HepG2 (cell line): Measurements from ENCODE around the gene STK38L. TPM values are rescaled to one million over a fixed set of nuclear protein-coding genes. Genes with fewer than 3 reads are reported as not detected.

Source experiments
- ATAC-seq: fragments of 200-7000 bp; cut with Tn5 transposase; 3 replicates; pipeline ENCODE4 v1.9.1; 2020; ENCODE audit warnings: mild to moderate bottlenecking, moderate library complexity
- BruUV-seq: library from RNA; stranded (reverse); fragments of 400-500 nt; replicated peaks from 2 replicates; lab custom pipeline; 2021; lab: Mats Ljungman, UMichigan
- CTCF ChIA-PET: fragments of 300-600 bp; formaldehyde crosslinking; extraction: SDS; loops from one replicate; lab custom pipeline; 2021; ENCODE audit warnings: low total read pairs, inconsistent platforms, low intra/inter-chr PET ratio; lab: Yijun Ruan, JAX
- POLR2A ChIA-PET: fragments of 350-600 bp; sonication (Branson Sonifier 250); formaldehyde crosslinking; loops from one replicate; lab custom pipeline; 2020; ENCODE audit warnings: antibody characterized with exemption, inconsistent platforms; lab: Yijun Ruan, JAX
- DNase-seq: peaks from one replicate; pipeline ENCODE4 v3.0.0-alpha.2; 2015; ENCODE audit warnings: low spot score
- FAIRE-seq: peaks from 3 replicates; lab custom pipeline; 2011; peaks lifted over from hg19 to GRCh38; lab: Jason Lieb, UNC
- H2AFZ ChIP-seq: one replicate; pipeline ENCODE4 v1.6.1; 2011; ENCODE audit warnings: low read length, inconsistent platforms
- H3K27ac ChIP-seq: fragments of 300-600 bp; 3 replicates; pipeline ENCODE4 v1.8.0; 2011; ENCODE audit warnings: mixed run types, mild to moderate bottlenecking, mixed read lengths, low read length, inconsistent platforms; ENCODE audit not compliant: insufficient read depth; ENCODE audit errors: extremely low read length
- H3K27me3 ChIP-seq, 2 experiments: fragments of 200-600 bp in 1 of 2; 2 replicates in 1 of 2; 3 replicates in 1 of 2; pipeline versions ENCODE4 v1.6.0 to v1.8.0; 2011; ENCODE audit warnings: low read length in 2 of 2, mild to moderate bottlenecking in 2 of 2, moderate library complexity in 2 of 2, inconsistent platforms in 1 of 2; ENCODE audit not compliant: insufficient read depth in 2 of 2, control insufficient read depth in 1 of 2
- H3K36me3 ChIP-seq, 2 experiments: fragments of 200-600 bp in 1 of 2; replicated peaks in 1 of 2; 2 replicates in 1 of 2; 3 replicates in 1 of 2; pipeline versions ENCODE4 v1.5.1 to v1.8.0; 2011; ENCODE audit warnings: low read length in 2 of 2, inconsistent platforms in 1 of 2; ENCODE audit not compliant: insufficient read depth in 2 of 2, control insufficient read depth in 1 of 2
- H3K4me1 ChIP-seq: 2 replicates; pipeline ENCODE4 v1.5.1; 2012; ENCODE audit warnings: low read length, inconsistent platforms; ENCODE audit not compliant: insufficient read depth
- H3K4me2 ChIP-seq: 2 replicates; pipeline ENCODE4 v1.6.0; 2011; ENCODE audit warnings: low read depth, low read length, inconsistent platforms
- H3K4me3 ChIP-seq, 3 experiments: fragments of 200-600 bp in 1 of 3; sonication (generic), shearing (Covaris generic) in 1 of 3; replicated peaks in 1 of 3; 2 replicates each; pipeline ENCODE4 v1.5.1; 2011 to 2016; ENCODE audit warnings: low read length in 3 of 3, inconsistent platforms in 2 of 3, low read depth in 2 of 3, mild to moderate bottlenecking in 2 of 3, control low read depth in 1 of 3, mixed read lengths in 1 of 3; ENCODE audit not compliant: insufficient read depth in 1 of 3
- H3K79me2 ChIP-seq: one replicate; pipeline ENCODE4 v1.6.1; 2011; ENCODE audit warnings: low read length, inconsistent platforms; ENCODE audit not compliant: insufficient read depth
- H3K9ac ChIP-seq: 2 replicates; pipeline ENCODE4 v1.6.0; 2011; ENCODE audit warnings: mild to moderate bottlenecking, low read depth, low read length, inconsistent platforms; ENCODE audit not compliant: insufficient read depth
- H3K9me3 ChIP-seq: 2 replicates; pipeline ENCODE4 v1.5.1; 2012; ENCODE audit warnings: mild to moderate bottlenecking, low read length
- H4K20me1 ChIP-seq: 2 replicates; pipeline ENCODE4 v1.6.0; 2011; ENCODE audit warnings: inconsistent platforms, mild to moderate bottlenecking, low read length, moderate library complexity; ENCODE audit not compliant: insufficient read depth
- ATF4 ChIP-seq, 2 experiments: fragments of 450-650 bp in 1 of 2; sonication (generic) in 1 of 2; formaldehyde crosslinking; IDR thresholded peaks; 2 replicates each; pipeline versions ENCODE4 v1.5.0 to v1.8.0; 2020 to 2022; ENCODE audit warnings: mild to moderate bottlenecking in 1 of 2, missing genetic modification reagents in 1 of 2
- CSRNP1 ChIP-seq: sonication (generic); formaldehyde crosslinking; IDR thresholded peaks from 2 replicates; pipeline ENCODE4 v1.8.1; 2023; ENCODE audit warnings: mild to moderate bottlenecking, missing genetic modification reagents
- EHMT2 ChIP-seq: fragments of 200-600 bp; sonication (generic); IDR thresholded peaks from 2 replicates; pipeline ENCODE4 v1.7.0; 2017; ENCODE audit warnings: antibody characterized with exemption, low read depth, low read length, borderline replicate concordance
- ELF1 ChIP-seq: sonication (generic); formaldehyde crosslinking; IDR thresholded peaks from 2 replicates; pipeline ENCODE4 v1.4.0; 2020; ENCODE audit warnings: missing genetic modification reagents
- GZF1 ChIP-seq: sonication (generic); formaldehyde crosslinking; IDR thresholded peaks from 2 replicates; pipeline ENCODE4 v1.5.1; 2020; ENCODE audit warnings: mild to moderate bottlenecking, missing genetic modification reagents
- MBD4 ChIP-seq: IDR thresholded peaks from 2 replicates; pipeline ENCODE4 v1.6.1; 2012; ENCODE audit warnings: low read length, inconsistent platforms, borderline replicate concordance
- MBNL3 ChIP-seq: fragments of 250-450 bp; sonication (Bioruptor Pico); conservative IDR thresholded peaks from 2 replicates; pipeline ENCODE4 v1.8.0; 2022; ENCODE audit warnings: mild to moderate bottlenecking, inconsistent platforms
- MED8 ChIP-seq: sonication (generic); formaldehyde crosslinking; IDR thresholded peaks from 2 replicates; pipeline ENCODE4 v1.8.1; 2023; ENCODE audit warnings: mild to moderate bottlenecking, missing genetic modification reagents; ENCODE audit not compliant: insufficient replicate concordance
- PAF1 ChIP-seq: IDR thresholded peaks from 2 replicates; pipeline ENCODE4 v1.6.1; 2016; ENCODE audit warnings: missing genetic modification reagents, missing compliant biosample characterization
- RAD51 ChIP-seq: fragments of 450-650 bp; IDR thresholded peaks from 2 replicates; pipeline ENCODE4 v1.6.1; 2016; ENCODE audit warnings: borderline replicate concordance
- RELA ChIP-seq: sonication (generic); formaldehyde crosslinking; IDR thresholded peaks from 2 replicates; pipeline ENCODE4 v1.4.0; 2020; ENCODE audit warnings: missing genetic modification reagents
- USF2 ChIP-seq, 2 experiments: sonication (generic) in 1 of 2; formaldehyde crosslinking in 1 of 2; IDR thresholded peaks; 2 replicates each; pipeline versions ENCODE4 v1.5.1 to v1.6.1; 2011 to 2020; ENCODE audit warnings: borderline replicate concordance in 1 of 2, low read depth in 1 of 2, low read length in 1 of 2, mild to moderate bottlenecking in 1 of 2, missing genetic modification reagents in 1 of 2, moderate library complexity in 1 of 2
- ZNF124 ChIP-seq: sonication (generic); formaldehyde crosslinking; IDR thresholded peaks from 2 replicates; pipeline ENCODE4 v1.4.0; 2020; ENCODE audit warnings: missing genetic modification reagents
- ZNF337 ChIP-seq: sonication (generic); formaldehyde crosslinking; IDR thresholded peaks from 2 replicates; pipeline ENCODE4 v1.5.1; 2020; ENCODE audit warnings: missing genetic modification reagents, low read depth, mild to moderate bottlenecking, borderline replicate concordance
- WGBS: methylation state at CpG from one replicate; pipeline ENCODE4 v1.1.6; 2017; ENCODE audit warnings: low lambda C conversion rate; 5-methylcytosine and 5-hydroxymethylcytosine counted together
- in situ Hi-C: cut with HindIII; loops from 2 replicates; pipeline ENCODE4 v1.10.0; 2017; ENCODE audit warnings: low pct_unique_long_range_greater_than_20kb; ENCODE audit not compliant: extremely low pct_ligation_motif_present
- intact Hi-C: fragments of 100-400 bp; cut with micrococcal nuclease; formaldehyde crosslinking; loops from one replicate; pipeline ENCODE4 v1.10.0; 2022; ENCODE audit not compliant: unreplicated experiment
- polyA plus RNA-seq, 8 experiments: library from polyadenylated mRNA; depleted of rRNA in 3 of 8; stranded (reverse) in 7 of 8; unstranded in 1 of 8; fragments of >200 nt; fragmentation: Illumina TruSeq in 4 of 8; extraction: Trizol in 4 of 8; gene quantifications; 2 replicates each; pipeline versions ENCODE4 v1.2.1 to v1.2.3, GENCODE V29; 2011 to 2016; ENCODE audit warnings: low read depth in 4 of 8, missing spikeins in 1 of 8, mixed read lengths in 1 of 8; ENCODE audit not compliant: insufficient read depth in 1 of 8
- total RNA-seq, 5 experiments: library from RNA; depleted of rRNA; stranded (reverse); fragments of >200 nt; fragmentation: Illumina TruSeq; extraction: Trizol; gene quantifications; 2 replicates each; pipeline ENCODE4 v1.2.3, GENCODE V29; 2016; ENCODE audit warnings: low read depth in 1 of 5
- TF ChIP-seq, protein P1 (sequence below): sonication (generic); formaldehyde crosslinking; IDR thresholded peaks from 2 replicates; pipeline ENCODE4 v1.4.0; 2020; ENCODE audit warnings: mild to moderate bottlenecking, low read depth, missing genetic modification reagents

STK38L gene
- total and polyA plus RNA-seq, 2 of the 13 experiments (the other 11 are each of a cell fraction or from before 2014, with no cell fraction given), result 6.1 to 26.4 TPM

DNA sequence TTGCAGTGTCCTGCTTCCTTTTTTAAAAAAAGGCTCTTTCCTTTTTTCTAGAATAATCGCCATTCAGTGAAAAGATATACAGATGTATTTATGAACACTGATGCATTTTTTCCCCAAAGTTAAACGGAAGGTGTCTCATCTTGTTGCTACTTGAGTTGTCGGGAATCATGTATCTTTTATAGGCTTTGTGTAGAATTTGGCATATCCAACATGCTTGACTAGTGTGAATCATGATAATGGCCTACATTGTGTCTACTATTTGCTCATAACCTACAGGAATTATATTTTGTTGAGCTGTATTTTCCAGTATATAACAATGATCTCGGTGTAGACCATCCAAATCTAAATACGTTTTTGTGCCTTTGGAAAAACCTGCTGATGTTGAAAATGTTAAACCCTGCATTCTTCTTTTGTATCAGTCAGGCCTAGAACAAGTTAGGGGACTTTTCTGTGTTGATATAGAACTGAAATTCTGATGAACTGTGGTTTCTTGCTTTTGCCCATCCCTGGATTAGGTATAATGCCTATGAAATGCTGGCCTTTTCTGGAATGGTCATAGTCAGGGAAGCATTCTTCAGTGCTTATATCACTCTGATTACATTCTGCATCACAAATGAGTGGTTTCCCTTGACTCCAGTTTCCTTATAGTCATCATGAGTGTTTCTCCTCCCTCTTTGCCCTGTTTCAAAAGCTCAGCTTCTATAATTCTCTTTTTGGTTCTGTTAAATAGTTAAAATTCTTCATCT is 99.3 kb downstream of the STK38L start (continued):
- no peak for TF ChIP-seq CSRNP1 (CRISPR knock-in tag)
- no peak for TF ChIP-seq RAD51
- no peak for TF ChIP-seq MED8 (CRISPR knock-in tag)
- TF ChIP-seq ZNF124 (CRISPR knock-in tag), result no peak
- no peak for TF ChIP-seq EHMT2
- TF ChIP-seq GZF1 (CRISPR knock-in tag), result no peak

DNA sequence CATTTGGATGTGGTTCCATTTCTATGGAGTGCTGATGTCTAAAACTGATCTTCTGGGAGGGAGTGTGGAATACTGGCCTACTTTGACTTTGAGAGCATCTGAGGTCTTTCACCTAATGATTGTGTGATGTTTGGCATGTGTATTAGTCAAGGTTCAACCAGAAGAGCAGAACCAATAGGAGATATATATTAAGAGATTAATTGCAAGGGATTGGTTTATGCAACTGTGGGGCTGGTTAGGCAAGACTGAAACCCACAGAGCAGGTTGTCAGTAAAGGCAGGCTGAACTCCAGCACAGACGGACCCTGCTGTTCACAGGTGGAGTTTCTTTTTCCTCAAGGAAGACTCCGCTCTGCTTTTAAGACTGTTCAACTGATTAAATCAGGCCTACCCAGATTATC is 100.2 kb downstream of the STK38L start:
- TF ChIP-seq RELA (CRISPR knock-in tag), result no peak
- TF ChIP-seq, protein P1, sequence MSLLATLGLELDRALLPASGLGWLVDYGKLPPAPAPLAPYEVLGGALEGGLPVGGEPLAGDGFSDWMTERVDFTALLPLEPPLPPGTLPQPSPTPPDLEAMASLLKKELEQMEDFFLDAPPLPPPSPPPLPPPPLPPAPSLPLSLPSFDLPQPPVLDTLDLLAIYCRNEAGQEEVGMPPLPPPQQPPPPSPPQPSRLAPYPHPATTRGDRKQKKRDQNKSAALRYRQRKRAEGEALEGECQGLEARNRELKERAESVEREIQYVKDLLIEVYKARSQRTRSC (CRISPR knock-in tag), result no peak
- TF ChIP-seq PAF1 (CRISPR knock-in tag), result no peak
- no peak for TF ChIP-seq ELF1 (CRISPR knock-in tag)
- no peak for TF ChIP-seq MBNL3 (CRISPR knock-in tag)
- TF ChIP-seq ATF4 (CRISPR knock-in tag; IDR thresholded peaks at IDR 0.05), result no peak
- TF ChIP-seq USF2 (IDR thresholded peaks at IDR 0.05; ENCODE audit: low read depth, low read length), result no peak
- TF ChIP-seq USF2 (CRISPR knock-in tag; IDR thresholded peaks at IDR 0.05; ENCODE audit: borderline replicate concordance), result no peak
- no peak for TF ChIP-seq MBD4
- TF ChIP-seq ZNF337 (CRISPR knock-in tag), result no peak
- ChIA-PET POLR2A (no interaction called here), CTCF (no interaction called here)
- no peaks in the 10 kb centered on the region for H3K27me3 ChIP-seq
- FAIRE-seq (no peak), ATAC-seq (no peak), DNase-seq (no peak)
- no peaks in the 10 kb centered on the region for H3K36me3 ChIP-seq
- intact Hi-C loops (no loop called here), in situ Hi-C loops (no loop called here)
- BruUV-seq, result no TSS peak
- H3K9me3 ChIP-seq, result no peaks in the 10 kb centered on the region
- peaks cover 11% of the 10 kb centered on the region for H3K79me2 ChIP-seq
- no peak overlapping the region for H3K9ac ChIP-seq
- 50% methylated on average over 2 of the region's 2 CpGs for WGBS
- no peaks in the 10 kb centered on the region for H3K4me1 ChIP-seq
- H3K27ac ChIP-seq, result no peak overlapping the region
- H3K4me2 ChIP-seq, result no peak overlapping the region
- H4K20me1 ChIP-seq, result no peaks in the 10 kb centered on the region
- no peak overlapping the region for H3K4me3 ChIP-seq
- no peak overlapping the region for H2AFZ ChIP-seq
